Measurements from ENCODE around the gene CFAP74. TPM values are rescaled to one million over a fixed set of nuclear protein-coding genes. Genes with fewer than 3 reads are reported as not detected.

The CFAP74 gene
- total and polyA plus RNA-seq, 2 of the 13 experiments (the other 11 are each of a cell fraction or from before 2014, with no cell fraction given), result 0.27 to 0.62 TPM

GRCh38 chr1:2049718-2050431, 46.3 kb upstream of the CFAP74 start, which contains the start of gene PRKCZ (continued):
- TF ChIP-seq TEAD3 (CRISPR knock-in tag; optimal IDR thresholded peaks at IDR 0.05; ENCODE audit: borderline replicate concordance) (no peak), ZNF883 (CRISPR knock-in tag; IDR thresholded peaks at IDR 0.05; ENCODE audit: not compliant biosample characterization) (peak; percentile 55), ZNF724P (CRISPR knock-in tag; IDR thresholded peaks at IDR 0.05; ENCODE audit: borderline replicate concordance) (peak; percentile 78; the same call in 1 of the 2 replicates), ZSCAN12 (CRISPR knock-in tag; IDR thresholded peaks at IDR 0.05) (no peak), PTBP1 (IDR thresholded peaks at IDR 0.05; ENCODE audit: low read depth, low read length, poor library complexity, severe bottlenecking) (no peak), GMEB2 (CRISPR knock-in tag; IDR thresholded peaks at IDR 0.05; ENCODE audit: low read depth) (no peak), ZNF775 (CRISPR knock-in tag; IDR thresholded peaks at IDR 0.05; ENCODE audit: borderline replicate concordance) (no peak), ZNF30 (CRISPR knock-in tag; IDR thresholded peaks at IDR 0.05) (no peak), ERF (CRISPR knock-in tag; IDR thresholded peaks at IDR 0.05) (no peak), PAX8 (CRISPR knock-in tag; IDR thresholded peaks at IDR 0.05; ENCODE audit: borderline replicate concordance) (no peak), ZNF577 (CRISPR knock-in tag; IDR thresholded peaks at IDR 0.05; ENCODE audit: borderline replicate concordance, low read depth) (no peak), ZNF503 (CRISPR knock-in tag; IDR thresholded peaks at IDR 0.05) (peak; percentile 21; the same call in 1 of the 2 replicates), HNF4A (CRISPR knock-in tag; IDR thresholded peaks at IDR 0.05) (peak; percentile 80), NCOA2 (CRISPR knock-in tag; IDR thresholded peaks at IDR 0.05) (no peak), REL (CRISPR knock-in tag; conservative IDR thresholded peaks at IDR 0.05) (no peak), ZFP82 (CRISPR knock-in tag; IDR thresholded peaks at IDR 0.05; ENCODE audit: borderline replicate concordance) (0 out of 2 replicates have a peak, but pooled peaks have one; percentile 33), TFDP1 (CRISPR knock-in tag; IDR thresholded peaks at IDR 0.05; ENCODE audit: borderline replicate concordance) (no peak; the same call in 1 of the 2 replicates), ZNF432 (CRISPR knock-in tag; IDR thresholded peaks at IDR 0.05; ENCODE audit: borderline replicate concordance) (no peak), ZNF709 (CRISPR knock-in tag; IDR thresholded peaks at IDR 0.05) (no peak), GPBP1L1 (CRISPR knock-in tag; IDR thresholded peaks at IDR 0.05) (no peak), ZNF678 (CRISPR knock-in tag; IDR thresholded peaks at IDR 0.05) (no peak), POGK (CRISPR knock-in tag; conservative IDR thresholded peaks at IDR 0.05) (peak; percentile 84; the same call in 1 of the 2 replicates)

Measured in HepG2 (cell line).